Nephron progenitor cell (in vitro differentiated cells): ENCODE measurements around the gene NXN.
A peak's percentile ranks its signal among the peaks of the same experiment; 100 is the strongest.
"Not testable (repeated sequence)": the region's sequence is repeated elsewhere in the genome, so short reads cannot be mapped to it uniquely, and the experiment has no call there.

Experiments
- DNase-seq: peaks from one replicate; pipeline ENCODE4 v3.0.0; 2021
- H3K27ac Mint-ChIP-seq: 2 replicates; pipeline ENCODE4 v1.8.0; 2021; ENCODE audit warnings: mild to moderate bottlenecking, moderate library complexity, mixed read lengths
- H3K27me3 Mint-ChIP-seq: 2 replicates; pipeline ENCODE4 v1.8.0; 2021; ENCODE audit warnings: mild to moderate bottlenecking, low read depth, mixed read lengths; ENCODE audit not compliant: poor library complexity
- H3K36me3 Mint-ChIP-seq: 2 replicates; pipeline ENCODE4 v1.8.0; 2021; ENCODE audit warnings: low read depth, mixed read lengths
- H3K4me1 Mint-ChIP-seq: 2 replicates; pipeline ENCODE4 v1.8.0; 2021; ENCODE audit warnings: mixed read lengths
- H3K4me3 Mint-ChIP-seq: 2 replicates; pipeline ENCODE4 v1.8.0; 2021; ENCODE audit warnings: mild to moderate bottlenecking, moderate library complexity, mixed read lengths
- H3K9me3 Mint-ChIP-seq: 2 replicates; pipeline ENCODE4 v1.8.0; 2021; ENCODE audit warnings: mild to moderate bottlenecking, moderate library complexity, mixed read lengths
- TF ChIP-seq, protein P1 (sequence below): fragments of 200-600 bp; sonication (generic); IDR thresholded peaks from 2 replicates; pipeline ENCODE4 v1.5.0; 2021; ENCODE audit warnings: antibody characterized with exemption

The NXN gene

DNA sequence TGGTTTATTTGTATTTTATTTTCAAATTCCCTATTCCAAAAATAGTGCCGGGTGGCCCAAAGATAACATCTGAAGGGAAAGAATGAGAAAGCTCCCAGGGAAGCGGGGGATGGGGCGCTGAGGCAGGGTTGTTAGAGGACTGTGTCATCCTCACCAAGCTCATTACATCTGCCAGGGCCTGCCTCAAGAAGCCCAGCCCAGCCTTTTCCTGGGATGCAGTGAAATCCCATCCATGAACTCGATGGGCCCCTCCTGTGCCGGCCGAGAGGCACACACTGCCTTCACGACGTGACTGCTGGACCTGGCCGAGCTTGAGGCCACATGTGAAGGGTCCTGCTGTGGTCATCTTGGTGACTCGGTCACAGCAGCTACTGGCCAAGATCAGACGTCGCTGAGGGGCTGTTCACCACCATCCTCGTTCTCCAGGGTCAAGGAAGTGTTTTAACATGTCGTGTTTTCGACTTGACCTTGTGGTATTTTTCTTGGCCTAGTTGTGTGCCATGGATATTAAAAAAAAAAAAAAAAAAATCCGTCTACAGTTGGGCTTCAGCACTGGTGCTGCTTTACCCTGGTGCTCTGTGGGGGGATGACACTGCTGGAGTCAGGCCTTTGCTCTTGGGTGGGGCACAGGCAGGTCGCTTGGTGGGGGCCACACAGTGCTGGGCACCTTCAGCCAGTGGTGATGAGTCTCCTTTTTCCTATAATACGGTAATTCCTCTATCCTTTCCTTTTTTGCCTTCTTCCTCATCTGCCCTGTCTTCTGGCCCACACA, 22.2 kb upstream of the NXN start:
- no peak overlapping the region for H3K4me3 Mint-ChIP-seq
- H3K4me1 Mint-ChIP-seq: peaks cover 34% of the 10 kb centered on the region
- TF ChIP-seq, protein P1, sequence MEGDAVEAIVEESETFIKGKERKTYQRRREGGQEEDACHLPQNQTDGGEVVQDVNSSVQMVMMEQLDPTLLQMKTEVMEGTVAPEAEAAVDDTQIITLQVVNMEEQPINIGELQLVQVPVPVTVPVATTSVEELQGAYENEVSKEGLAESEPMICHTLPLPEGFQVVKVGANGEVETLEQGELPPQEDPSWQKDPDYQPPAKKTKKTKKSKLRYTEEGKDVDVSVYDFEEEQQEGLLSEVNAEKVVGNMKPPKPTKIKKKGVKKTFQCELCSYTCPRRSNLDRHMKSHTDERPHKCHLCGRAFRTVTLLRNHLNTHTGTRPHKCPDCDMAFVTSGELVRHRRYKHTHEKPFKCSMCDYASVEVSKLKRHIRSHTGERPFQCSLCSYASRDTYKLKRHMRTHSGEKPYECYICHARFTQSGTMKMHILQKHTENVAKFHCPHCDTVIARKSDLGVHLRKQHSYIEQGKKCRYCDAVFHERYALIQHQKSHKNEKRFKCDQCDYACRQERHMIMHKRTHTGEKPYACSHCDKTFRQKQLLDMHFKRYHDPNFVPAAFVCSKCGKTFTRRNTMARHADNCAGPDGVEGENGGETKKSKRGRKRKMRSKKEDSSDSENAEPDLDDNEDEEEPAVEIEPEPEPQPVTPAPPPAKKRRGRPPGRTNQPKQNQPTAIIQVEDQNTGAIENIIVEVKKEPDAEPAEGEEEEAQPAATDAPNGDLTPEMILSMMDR: no peak
- H3K36me3 Mint-ChIP-seq: peaks cover 43% of the 10 kb centered on the region
- H3K27ac Mint-ChIP-seq: peak overlapping the region; percentile 94
- no peak for DNase-seq
- H3K9me3 Mint-ChIP-seq: no peaks in the 10 kb centered on the region
- no peaks in the 10 kb centered on the region for H3K27me3 Mint-ChIP-seq

DNA sequence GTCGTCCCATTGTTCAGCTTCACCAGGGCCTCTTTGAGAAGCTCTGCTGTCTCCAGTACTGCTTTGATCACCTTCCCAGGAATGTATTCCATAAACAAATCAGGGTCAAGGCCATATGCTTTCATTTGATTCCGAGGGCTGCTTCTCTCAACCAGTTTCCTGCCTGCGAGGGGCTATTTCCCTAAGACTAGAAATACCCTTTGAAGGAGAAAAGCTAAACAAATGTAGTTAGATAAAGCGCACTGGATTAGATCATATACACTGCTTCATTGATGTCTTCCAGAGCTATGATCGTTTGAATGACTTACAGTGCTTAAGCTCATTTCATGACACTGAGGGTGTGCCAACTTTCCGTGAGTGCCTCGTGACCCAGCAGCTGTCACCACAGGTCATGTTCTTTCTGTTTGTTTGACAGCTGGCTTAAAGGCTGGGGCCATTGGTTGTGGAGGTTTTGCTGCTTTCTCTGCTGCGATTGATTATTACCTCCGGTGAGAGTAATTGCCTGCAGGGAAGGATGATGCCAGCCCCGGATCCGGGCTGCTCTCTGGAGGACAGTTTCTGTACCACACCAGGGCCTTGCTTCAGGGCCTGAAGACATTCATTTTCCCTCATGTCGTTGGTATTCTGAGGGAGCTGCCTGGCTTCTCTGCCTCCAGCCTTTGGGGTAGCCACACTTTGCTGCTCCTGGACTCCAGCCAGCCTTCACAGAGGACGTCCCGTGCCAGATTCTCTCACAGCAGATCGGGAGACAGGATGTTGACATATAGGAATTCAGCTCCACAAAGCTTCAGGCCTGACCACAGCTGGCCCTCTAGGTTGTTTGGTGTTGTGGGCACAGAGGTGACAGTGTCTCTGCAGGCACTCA, 21.3 kb upstream of the NXN start:
- Mint-ChIP-seq H3K4me3 (no peak overlapping the region), H3K27ac (peak overlapping the region; percentile 40), H3K4me1 (peaks cover 33% of the 10 kb centered on the region)

DNA sequence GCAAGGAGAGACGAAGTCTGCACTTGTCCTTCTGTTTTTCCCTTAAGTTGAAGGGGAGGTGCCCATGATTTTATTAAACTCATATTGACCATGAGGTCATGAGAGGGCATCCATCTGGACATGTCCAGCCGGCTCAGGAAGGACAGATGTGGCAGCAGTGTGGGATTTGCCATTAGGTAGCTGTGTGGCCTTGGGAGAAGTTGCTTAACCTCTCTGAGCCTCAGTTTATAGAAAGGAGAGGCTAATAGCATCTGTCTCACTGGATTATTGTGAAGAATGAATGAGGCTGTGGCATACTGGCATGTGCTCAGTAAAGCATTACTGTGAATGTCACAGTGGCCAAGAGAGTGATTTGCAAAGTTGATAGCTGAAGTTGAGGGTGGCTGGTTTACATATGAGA, 18.5 kb upstream of the NXN start:
- Mint-ChIP-seq H3K36me3 (peaks cover 29% of the 10 kb centered on the region), H3K27me3 (peaks cover 7% of the 10 kb centered on the region), H3K9me3 (peaks cover 8% of the 10 kb centered on the region), H3K4me3 (peak overlapping the region; percentile 96), H3K4me1 (peaks cover 23% of the 10 kb centered on the region), H3K27ac (peak overlapping the region; percentile 14)
- TF ChIP-seq, protein P1: no peak
- DNase-seq: no peak

More for the DNA sequence above, 21.3 kb upstream of the NXN start:
- DNase-seq: no peak
- Mint-ChIP-seq H3K27me3 (peaks cover 4% of the 10 kb centered on the region), H3K36me3 (peaks cover 42% of the 10 kb centered on the region), H3K9me3 (no peaks in the 10 kb centered on the region)
- TF ChIP-seq, protein P1: no peak

DNA sequence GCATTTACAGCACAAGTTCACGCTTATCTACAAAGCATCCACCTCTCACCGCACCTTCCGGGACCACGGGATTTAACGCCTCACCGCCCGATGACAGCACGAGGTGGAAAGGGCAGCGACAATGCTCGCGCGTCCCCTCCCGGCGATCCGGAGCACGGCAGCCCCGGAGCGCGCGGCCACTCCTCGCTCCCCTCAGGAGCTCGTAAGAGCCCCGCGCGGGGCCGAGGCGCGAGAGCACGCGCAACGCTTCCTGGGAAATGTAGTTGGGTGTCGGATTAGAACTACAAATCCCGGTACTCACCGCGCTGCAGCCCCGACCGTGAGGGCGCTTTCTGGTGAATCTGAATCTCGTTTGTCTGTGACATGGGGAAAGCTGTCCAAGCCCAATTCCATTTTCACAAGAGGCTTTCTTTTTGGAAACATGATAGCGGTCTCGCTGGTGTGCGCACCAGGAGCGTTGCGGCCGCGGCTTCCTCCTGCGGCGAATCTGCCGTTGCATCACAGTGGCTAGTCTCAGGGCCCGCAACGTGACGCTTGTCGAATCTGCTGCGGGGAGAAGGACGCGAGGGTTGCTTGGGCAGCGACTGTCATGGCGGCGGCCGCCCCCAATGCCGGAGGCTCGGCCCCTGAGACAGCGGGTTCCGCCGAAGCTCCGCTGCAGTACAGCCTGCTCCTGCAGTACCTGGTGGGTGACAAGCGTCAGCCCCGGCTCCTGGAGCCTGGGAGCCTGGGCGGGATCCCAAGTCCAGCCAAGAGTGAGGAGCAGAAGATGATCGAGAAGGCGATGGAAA, 17.2 kb upstream of the NXN start, which contains the start of gene TIMM22:
Gene TIMM22, plus strand, starts transcription at position 576 of the 791 bp plus-strand sequence. Its CDS starts 14 bp downstream, at position 590.
- Mint-ChIP-seq H3K9me3 (peaks cover 8% of the 10 kb centered on the region), H3K27me3 (peaks cover 7% of the 10 kb centered on the region), H3K36me3 (peaks cover 18% of the 10 kb centered on the region), H3K27ac (peak within 1 kb of the TSS; percentile 100), H3K4me3 (peak within 1 kb of the TSS; percentile 96), H3K4me1 (peaks cover 23% of the 10 kb centered on the region)
- TF ChIP-seq, protein P1: peak; percentile 97
- peak; percentile 94 for DNase-seq

DNA sequence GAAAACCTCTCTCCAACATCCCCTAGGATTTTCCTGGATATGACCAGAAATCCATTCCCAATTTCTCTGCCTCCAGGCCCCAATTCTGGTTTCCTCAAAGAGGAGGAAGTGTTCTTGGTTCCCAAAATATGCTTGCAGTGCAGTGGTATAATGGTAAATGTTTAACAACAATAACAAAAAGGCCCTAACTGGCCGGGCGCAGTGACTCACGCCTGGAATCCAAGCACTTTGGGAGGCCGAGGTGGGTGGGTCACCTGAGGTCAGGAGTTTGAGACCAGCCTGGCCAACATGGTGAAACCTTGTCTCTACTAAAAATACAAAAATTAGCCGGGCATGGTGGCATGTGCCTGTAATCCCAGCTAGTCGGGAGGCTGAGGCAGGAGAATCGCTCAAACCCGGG, 15.7 kb upstream of the NXN start:
- not testable (repeated sequence) for H3K4me3 Mint-ChIP-seq, H3K27ac Mint-ChIP-seq, DNase-seq, H3K36me3 Mint-ChIP-seq, H3K9me3 Mint-ChIP-seq
- Mint-ChIP-seq H3K4me1 (peaks cover 20% of the 10 kb centered on the region), H3K27me3 (peaks cover 13% of the 10 kb centered on the region)
